HL-60 (cell line): ENCODE results near the gene SASH1.

Experiments
- DNase-seq, 2 experiments: peaks; one replicate each; pipeline ENCODE4 v3.0.0-alpha.2; 2010 to 2020; ENCODE audit warnings: low read depth in 1 of 2, low spot score in 1 of 2
- H3K27ac ChIP-seq: fragments of 250-450 bp; sonication (Bioruptor Pico); replicated peaks from 2 replicates; pipeline ENCODE4 v1.5.1; 2020; ENCODE audit warnings: mild to moderate bottlenecking, moderate library complexity
- H3K27me3 ChIP-seq: fragments of 250-450 bp; sonication (Bioruptor Pico); 2 replicates; pipeline ENCODE4 v1.5.1; 2021; ENCODE audit warnings: mild to moderate bottlenecking, moderate library complexity; ENCODE audit not compliant: insufficient read depth, poor library complexity, severe bottlenecking
- H3K4me3 ChIP-seq: replicated peaks from 2 replicates; pipeline ENCODE4 v1.5.1; 2011; ENCODE audit warnings: mild to moderate bottlenecking, control low read depth, low read length; ENCODE audit not compliant: insufficient read depth
- CTCF ChIP-seq: IDR thresholded peaks from one replicate; pipeline ENCODE4 v1.5.1; 2011; ENCODE audit warnings: low read length, control low read depth, inconsistent platforms; ENCODE audit not compliant: insufficient read depth
- GABPA ChIP-seq: IDR thresholded peaks from 2 replicates; pipeline ENCODE4 v1.6.1; 2012; ENCODE audit warnings: low read depth
- POLR2AphosphoS5 ChIP-seq: IDR thresholded peaks from 2 replicates; pipeline ENCODE4 v1.6.1; 2012; ENCODE audit warnings: low read depth
- REST ChIP-seq: IDR thresholded peaks from 2 replicates; pipeline ENCODE4 v1.6.1; 2012; ENCODE audit warnings: low read depth; ENCODE audit not compliant: insufficient replicate concordance
- SPI1 ChIP-seq: IDR thresholded peaks from 2 replicates; pipeline ENCODE4 v1.6.1; 2012; ENCODE audit warnings: low read depth, mild to moderate bottlenecking, borderline replicate concordance

SASH1 gene

GRCh38 chr6:148435386-148435785 lies 92.7 kb downstream of the SASH1 start:
- TF ChIP-seq REST = no peak
- no peak for TF ChIP-seq SPI1
- TF ChIP-seq GABPA = no peak
- H3K4me3 ChIP-seq = no peak overlapping the region
- H3K27ac ChIP-seq = no peak overlapping the region
- no peaks in the 10 kb centered on the region for H3K27me3 ChIP-seq
- DNase-seq = no peak

- H3K4me3 ChIP-seq = no peak overlapping the region
- TF ChIP-seq CTCF (no peak), SPI1 (no peak), REST (no peak), GABPA (no peak), POLR2AphosphoS5 (no peak)
- H3K27me3 ChIP-seq = no peaks in the 10 kb centered on the region
- no peak overlapping the region for H3K27ac ChIP-seq
- no peak for DNase-seq
Measured at GRCh38 chr6:148436466-148436865, 93.8 kb downstream of the SASH1 start.

GRCh38 chr6:148438632-148439031 lies 96.0 kb downstream of the SASH1 start:
- no peak for DNase-seq
- TF ChIP-seq POLR2AphosphoS5 (no peak), GABPA (no peak), SPI1 (no peak), REST (no peak), CTCF (no peak)

GRCh38 chr6:148440016-148440415 lies 97.4 kb downstream of the SASH1 start:
- TF ChIP-seq SPI1 = no peak
- TF ChIP-seq GABPA = no peak
- no peak for TF ChIP-seq CTCF
- TF ChIP-seq POLR2AphosphoS5 = no peak
- TF ChIP-seq REST = no peak
- DNase-seq = no peak
- Histone ChIP-seq H3K27ac (no peak overlapping the region), H3K4me3 (no peak overlapping the region), H3K27me3 (no peaks in the 10 kb centered on the region)

More at GRCh38 chr6:148438632-148439031, 96.0 kb downstream of the SASH1 start:
- no peaks in the 10 kb centered on the region for H3K27me3 ChIP-seq
- no peak overlapping the region for H3K4me3 ChIP-seq
- no peak overlapping the region for H3K27ac ChIP-seq
